Stimulated activated CD8-positive, alpha-beta memory T cell treated with anti-CD3 and anti-CD28 coated beads, Interleukin-4, amount 100 ng/mL, for 4 hours (primary cell): ENCODE measurements around the gene UVSSA.
"Not testable (repeated sequence)": the region's sequence is repeated elsewhere in the genome, so short reads cannot be mapped to it uniquely, and the experiment has no call there.

Experiments
- DNase-seq, 2 donors: peaks; one replicate each; pipeline ENCODE4 v3.0.0-alpha.2; 2020; ENCODE audit warnings: low read depth in 2 of 2, low spot score in 1 of 2

UVSSA gene

DNA sequence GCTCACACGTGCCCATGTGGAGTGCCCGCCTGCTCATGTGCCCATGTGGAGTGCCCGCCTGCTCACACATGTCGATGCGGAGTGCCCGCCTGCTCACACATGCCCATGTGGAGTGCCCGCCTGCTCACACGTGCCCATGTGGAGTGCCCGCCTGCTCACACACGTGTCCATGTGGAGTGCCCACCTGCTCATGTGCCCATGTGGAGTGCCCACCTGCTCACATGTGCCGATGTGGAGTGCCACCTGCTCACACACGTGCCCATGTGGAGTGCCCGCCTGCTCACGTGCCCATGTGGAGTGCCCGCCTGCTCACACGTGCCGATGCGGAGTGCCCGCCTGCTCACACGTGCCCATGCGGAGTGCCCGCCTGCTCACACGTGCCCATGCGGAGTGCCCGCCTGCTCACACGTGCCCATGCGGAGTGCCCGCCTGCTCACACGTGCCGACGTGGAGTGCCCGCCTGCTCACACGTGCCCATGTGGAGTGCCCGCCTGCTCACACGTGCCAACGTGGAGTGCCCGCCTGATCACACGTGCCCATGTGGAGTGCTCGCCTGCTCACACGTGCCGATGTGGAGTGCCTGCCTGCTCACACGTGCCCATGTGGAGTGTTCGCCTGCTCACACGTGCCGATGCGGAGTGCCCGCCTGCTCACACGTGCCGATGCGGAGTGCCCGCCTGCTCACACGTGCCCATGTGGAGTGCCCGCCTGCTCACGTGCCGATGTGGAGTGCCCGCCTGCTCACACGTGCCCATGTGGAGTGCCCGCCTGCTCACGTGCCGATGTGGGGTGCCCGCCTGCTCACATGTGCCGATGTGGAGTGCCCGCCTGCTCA lies 47.8 kb downstream of the UVSSA start:
- not testable (repeated sequence) for DNase-seq

DNA sequence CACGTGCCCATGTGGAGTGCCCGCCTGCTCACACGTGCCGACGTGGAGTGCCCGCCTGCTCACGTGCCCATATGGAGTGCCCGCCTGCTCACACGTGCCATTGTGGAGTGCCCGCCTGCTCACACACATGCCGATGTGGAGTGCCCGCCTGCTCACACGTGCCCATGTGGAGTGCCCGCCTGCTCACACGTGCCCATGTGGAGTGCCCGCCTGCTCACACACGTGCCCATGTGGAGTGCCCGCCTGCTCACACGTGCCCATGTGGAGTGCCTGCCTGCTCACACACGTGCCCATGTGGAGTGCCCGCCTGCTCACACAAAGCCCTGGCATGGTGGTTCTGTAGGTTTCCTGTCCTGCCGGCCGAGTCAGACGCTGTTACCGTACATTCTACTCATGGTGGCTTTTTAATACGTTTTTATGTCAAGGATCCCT lies 48.4 kb downstream of the UVSSA start:
- DNase-seq: not testable (repeated sequence)

DNA sequence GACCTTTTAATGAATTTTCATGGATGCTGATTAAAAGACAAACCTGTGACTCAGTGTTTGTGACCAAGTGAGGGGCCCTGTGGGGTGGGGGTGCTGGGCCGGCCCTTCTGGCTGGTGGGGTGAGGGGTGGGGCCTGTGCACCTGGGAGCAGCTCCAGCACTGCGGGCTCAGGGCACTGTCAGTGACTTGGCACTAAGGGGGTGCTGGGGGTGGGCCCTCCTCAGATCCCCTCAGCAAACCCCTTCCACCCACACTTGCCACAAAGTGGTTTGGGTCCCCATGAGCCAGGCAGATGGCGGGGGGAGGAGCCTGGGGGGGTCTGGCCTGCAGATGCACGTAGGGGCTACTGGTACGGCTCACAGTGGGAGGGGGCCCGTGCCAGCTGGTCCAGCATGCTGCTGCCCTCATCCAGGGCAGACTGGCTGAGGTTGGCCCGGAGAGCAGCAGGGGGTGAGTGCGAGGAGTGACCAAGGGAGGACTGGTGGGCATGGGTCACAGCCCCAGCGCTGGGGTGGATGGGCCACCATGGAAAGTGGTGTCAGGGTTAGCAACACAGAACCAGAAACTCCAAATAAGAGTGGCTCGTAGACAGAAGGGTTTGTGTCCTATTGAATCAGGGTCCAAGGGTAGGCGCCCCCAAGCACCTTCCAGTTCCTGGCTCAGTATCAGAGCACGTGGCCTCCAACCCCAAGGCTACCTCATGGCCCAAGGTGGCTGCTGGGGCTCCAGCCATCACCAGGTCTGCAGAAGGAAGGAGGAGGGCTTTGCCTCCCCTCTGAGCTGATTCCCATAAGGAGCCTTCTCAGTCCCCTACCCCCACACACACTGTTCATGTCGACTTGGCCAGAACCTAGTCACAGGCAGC lies 49.2 kb downstream of the UVSSA start:
- no peak for DNase-seq

GRCh38 chr4:1396806-1397455 lies 49.9 kb downstream of the UVSSA start:
- DNase-seq: no peak

DNA sequence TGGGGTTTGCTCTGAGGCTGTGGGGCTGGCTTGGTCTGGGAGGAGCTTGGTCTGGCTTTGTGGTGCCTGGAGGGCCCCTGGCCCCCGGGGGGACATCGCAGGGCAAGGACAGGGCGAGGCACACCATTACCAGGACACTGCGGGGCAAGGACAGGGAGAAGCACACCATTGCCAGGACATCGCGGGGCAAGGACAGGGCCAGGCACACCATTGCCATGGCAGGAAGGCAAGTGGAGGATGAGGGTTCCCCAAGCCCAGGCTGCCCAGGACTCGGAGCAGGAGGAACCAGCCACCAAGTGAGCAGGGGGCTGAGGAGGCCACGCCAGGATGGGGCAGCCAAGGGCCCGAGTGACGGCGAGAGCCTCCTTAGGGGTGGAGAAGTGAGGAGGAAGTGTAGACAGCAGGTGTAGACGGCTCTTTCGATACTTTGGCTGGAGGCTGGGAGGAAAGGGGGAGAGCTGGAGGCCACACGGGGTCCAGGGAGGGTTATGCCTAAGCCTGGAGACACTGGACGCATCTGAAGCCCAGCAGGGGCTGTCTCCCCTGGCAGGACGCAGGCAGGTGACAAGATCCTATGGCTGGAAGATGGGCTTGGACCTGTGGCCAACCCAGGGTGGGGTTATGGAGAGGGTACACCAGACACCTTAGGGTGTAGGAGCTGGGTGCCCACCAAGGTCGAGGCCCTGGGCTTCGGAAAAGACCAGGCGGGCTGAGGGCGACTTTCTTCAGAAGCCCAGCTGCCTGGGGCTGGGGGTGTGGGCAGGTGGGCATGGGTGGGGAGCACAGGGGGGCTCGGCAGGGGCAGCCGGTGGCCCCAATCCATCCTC lies 51.9 kb downstream of the UVSSA start:
- no peak for DNase-seq

GRCh38 chr4:1399508-1400190 lies 52.6 kb downstream of the UVSSA start:
- DNase-seq: no peak

- no peak for DNase-seq
These were observed 53.3 kb downstream of the UVSSA start for GRCh38 chr4:1400191-1400805.

GRCh38 chr4:1400831-1401408 lies 53.9 kb downstream of the UVSSA start:
- no peak for DNase-seq

DNA sequence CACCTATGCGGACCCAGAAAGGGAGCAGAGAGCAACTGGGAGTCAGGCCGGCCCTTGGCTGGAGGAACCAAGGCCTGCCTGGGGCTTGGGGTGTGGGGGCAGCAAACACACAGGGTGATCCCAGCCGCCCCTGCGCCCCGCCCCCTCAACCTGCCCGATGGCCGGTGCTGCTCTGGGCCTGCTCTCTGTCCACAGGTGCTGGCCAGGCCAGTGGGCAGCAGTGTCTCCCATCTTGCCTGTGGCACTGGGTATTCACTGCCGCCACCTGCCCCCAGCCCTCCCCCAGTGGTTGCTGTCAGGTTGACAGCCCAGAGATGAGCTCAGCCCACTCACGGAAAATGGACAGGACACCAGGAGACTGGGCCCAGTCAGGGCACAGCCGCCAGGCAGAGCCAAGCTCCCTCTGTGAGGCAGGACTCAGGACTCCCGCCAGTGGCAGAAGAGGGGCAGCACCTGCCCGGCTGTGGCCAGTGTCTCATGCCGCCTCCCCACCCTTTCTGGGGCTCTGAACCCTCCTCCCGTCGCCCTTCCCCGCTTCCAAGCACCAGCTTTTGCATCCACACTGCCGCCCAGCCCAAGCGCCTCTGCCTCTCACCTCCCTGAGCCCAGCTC lies 54.5 kb downstream of the UVSSA start:
- DNase-seq: no peak

- no peak for DNase-seq
These were observed 55.1 kb downstream of the UVSSA start for GRCh38 chr4:1402021-1402515.

GRCh38 chr4:1402516-1403091 lies 55.6 kb downstream of the UVSSA start:
- DNase-seq: no peak

DNA sequence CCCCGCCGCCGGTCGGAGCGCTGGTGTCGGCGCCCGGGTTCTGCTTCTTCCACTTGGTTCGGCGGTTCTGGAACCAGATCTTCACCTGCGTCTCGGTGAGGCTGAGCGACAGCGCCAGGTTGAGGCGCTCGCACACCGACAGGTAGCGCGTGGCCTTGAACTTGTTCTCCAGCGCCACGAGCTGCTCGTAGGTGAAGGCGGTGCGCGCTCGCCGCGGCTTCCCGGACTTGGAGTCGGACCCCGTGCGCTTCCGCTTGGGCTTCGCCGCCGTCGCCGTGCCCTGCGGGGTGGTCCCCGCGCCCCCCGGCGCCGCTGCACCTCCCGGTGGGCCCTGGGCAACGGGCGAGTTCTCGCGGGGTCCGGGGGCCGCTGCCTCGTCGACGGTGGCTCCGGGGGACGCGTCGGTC lies 56.2 kb downstream of the UVSSA start:
- no peak for DNase-seq

DNA sequence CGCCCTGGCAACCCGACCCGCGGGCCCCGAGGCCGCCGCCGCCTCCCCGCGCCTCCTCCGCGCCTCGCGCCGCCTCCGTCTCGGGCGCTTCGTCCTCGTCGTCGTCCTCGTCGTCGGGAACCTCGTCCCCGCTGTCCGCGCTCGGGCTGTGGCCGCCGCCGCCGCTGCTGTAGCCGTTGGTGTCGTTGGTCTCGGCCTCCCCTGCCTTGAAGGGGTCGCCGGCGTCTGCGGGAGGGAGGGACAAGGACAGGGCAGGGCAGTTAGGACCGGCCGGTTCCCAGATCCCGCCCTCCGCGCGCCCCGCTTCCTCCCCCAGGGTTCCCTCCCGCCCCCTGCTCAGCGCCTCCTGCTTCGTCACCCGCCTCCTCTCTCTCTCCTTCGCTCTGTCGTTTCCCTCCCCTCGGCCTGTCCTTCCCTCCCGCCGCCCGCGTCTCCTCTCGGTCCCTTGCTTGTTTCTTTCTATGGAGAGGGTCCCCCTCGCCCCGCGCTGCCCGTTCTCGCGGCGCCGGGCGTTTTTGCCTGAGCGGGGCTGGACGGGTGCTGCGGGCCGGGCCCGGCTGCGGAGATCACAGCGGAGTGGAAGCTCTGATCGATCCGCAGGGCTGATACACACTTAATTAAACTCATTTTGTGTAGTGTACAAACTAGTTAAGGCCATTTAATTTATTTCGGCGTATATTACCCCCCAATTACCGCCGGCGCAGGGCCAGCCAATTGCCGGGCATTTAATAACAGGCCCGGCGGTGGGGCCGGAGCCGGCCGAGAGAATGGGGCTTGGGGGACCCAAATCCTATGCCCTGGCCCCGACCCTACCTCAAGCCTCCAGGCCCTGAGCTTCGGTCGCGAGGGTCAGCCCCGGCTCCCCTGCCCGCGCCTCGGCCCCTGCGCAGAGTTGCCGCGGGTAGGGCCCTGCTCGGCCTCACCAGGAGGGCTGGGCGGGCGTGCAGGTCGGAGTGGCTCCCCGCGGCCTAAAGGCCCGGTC lies 56.9 kb downstream of the UVSSA start:
- DNase-seq: no peak

- DNase-seq: no peak
These were observed 57.7 kb downstream of the UVSSA start for GRCh38 chr4:1404573-1405253.

GRCh38 chr4:1405254-1405635 lies 58.2 kb downstream of the UVSSA start:
- no peak for DNase-seq

- DNase-seq: no peak
These were observed 58.8 kb downstream of the UVSSA start for GRCh38 chr4:1405636-1406393.
